WERI-Rb-1 (cell line): ENCODE data around the gene VAMP8.
"Not testable (repeated sequence)": the region's sequence is repeated elsewhere in the genome, so short reads cannot be mapped to it uniquely, and the experiment has no call there.

Source experiments
- DNase-seq: peaks from one replicate; pipeline ENCODE4 v3.0.0-alpha.2; 2020
- H3K27ac ChIP-seq: fragments of 250-450 bp; sonication (Bioruptor Pico); 2 replicates; pipeline ENCODE4 v1.5.1; 2020; ENCODE audit warnings: mild to moderate bottlenecking, moderate library complexity
- H3K27me3 ChIP-seq: fragments of 250-450 bp; sonication (Bioruptor Pico); 2 replicates; pipeline ENCODE4 v1.5.1; 2021; ENCODE audit warnings: mild to moderate bottlenecking, low read depth, moderate library complexity; ENCODE audit not compliant: insufficient read depth, severe bottlenecking
- H3K36me3 ChIP-seq: fragments of 250-450 bp; sonication (Bioruptor Pico); 2 replicates; pipeline ENCODE4 v1.5.1; 2020; ENCODE audit warnings: mild to moderate bottlenecking, moderate library complexity
- H3K4me3 ChIP-seq: 2 replicates; pipeline ENCODE4 v1.5.1; 2011; ENCODE audit warnings: low read depth, mild to moderate bottlenecking, control low read depth, low read length
- H3K9me3 ChIP-seq: fragments of 250-450 bp; sonication (Bioruptor Pico); 2 replicates; pipeline ENCODE4 v1.5.1; 2021; ENCODE audit warnings: mild to moderate bottlenecking, moderate library complexity; ENCODE audit not compliant: severe bottlenecking
- CTCF ChIP-seq: IDR thresholded peaks from 2 replicates; pipeline ENCODE4 v1.5.1; 2011; ENCODE audit warnings: low read depth, mild to moderate bottlenecking, control low read depth, inconsistent platforms, low read length

Gene VAMP8

DNA sequence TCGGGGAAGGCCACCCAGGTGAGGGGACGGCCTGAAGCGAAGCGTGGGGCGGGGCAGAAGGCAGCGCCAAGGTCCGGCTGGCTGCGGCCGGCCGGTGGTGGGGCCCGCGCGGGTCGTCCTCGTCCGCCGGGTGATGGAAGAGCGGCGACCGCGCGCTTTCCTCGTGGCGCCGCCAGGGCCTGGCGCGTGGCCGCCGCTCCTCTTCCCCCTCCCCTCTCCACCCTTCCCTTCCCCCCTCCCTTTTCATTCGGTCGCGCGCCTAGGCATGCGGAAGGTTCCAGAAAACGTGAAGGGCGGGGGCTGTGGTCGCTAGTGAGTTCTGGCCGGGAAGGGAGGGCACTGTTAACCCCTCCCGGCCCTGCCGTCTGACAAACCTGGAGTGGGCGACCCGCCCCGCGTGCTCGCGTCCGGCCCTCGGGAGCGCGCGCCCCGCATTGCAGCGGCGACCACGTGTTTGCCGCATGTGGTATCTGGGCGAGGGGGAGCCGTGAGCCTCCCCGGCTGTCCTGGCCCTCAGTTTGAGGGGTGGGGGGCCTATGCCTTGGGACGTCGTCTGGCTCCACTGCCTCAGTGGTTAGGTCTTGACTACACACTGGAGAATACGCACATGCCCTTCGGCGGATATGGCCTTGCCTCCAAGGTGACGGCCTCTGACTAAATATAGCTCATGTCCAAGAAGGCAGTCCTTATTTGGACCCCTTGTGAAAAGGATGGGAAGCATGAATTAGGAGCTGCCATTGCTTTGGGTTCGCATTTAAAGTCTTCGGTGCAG, 37.8 kb upstream of the VAMP8 start:
- DNase-seq: peak; percentile 61
- Histone ChIP-seq H3K4me3 (peak overlapping the region; percentile 85), H3K36me3 (peaks cover 58% of the 10 kb centered on the region)

DNA sequence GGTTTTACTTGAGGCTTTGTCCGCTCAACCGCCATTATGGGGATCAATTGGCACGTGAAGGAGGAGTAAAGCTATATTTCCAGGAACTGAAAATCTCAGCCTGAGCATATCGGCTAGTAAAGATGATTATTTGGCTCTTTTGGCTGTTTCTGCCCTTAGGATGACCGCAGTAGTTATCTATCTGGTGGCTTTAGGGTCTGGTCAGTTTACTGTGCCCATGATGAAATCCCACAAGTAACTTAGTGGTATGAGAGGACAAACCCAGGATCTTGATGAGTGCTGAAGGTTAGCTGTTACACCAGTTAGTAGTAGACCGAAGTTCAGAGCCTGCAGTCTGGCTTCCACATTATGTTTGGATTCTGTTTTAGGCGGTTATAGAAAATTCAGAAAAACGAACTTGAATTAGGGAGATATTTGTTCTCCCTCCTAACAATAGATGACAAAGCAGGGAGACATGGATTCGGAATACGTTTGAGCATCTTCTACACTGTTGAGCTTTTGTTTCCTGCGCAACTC, 37.2 kb upstream of the VAMP8 start:
- no peak for DNase-seq
- no peaks in the 10 kb centered on the region for H3K9me3 ChIP-seq
- no peak for TF ChIP-seq CTCF
- H3K27me3 ChIP-seq: no peaks in the 10 kb centered on the region
- peaks cover 65% of the 10 kb centered on the region for H3K36me3 ChIP-seq
- peak overlapping the region; percentile 99 for H3K27ac ChIP-seq
- H3K4me3 ChIP-seq: peak overlapping the region; percentile 85

More for the DNA sequence above, 37.8 kb upstream of the VAMP8 start:
- peak overlapping the region; percentile 99 for H3K27ac ChIP-seq
- no peaks in the 10 kb centered on the region for H3K27me3 ChIP-seq
- TF ChIP-seq CTCF: no peak
- H3K9me3 ChIP-seq: no peaks in the 10 kb centered on the region

- H3K27ac ChIP-seq: no peak overlapping the region
- no peaks in the 10 kb centered on the region for H3K27me3 ChIP-seq
- no peaks in the 10 kb centered on the region for H3K9me3 ChIP-seq
- TF ChIP-seq CTCF: no peak
- DNase-seq: no peak
- peaks cover 75% of the 10 kb centered on the region for H3K36me3 ChIP-seq
- peak overlapping the region; percentile 85 for H3K4me3 ChIP-seq
These were observed 36.1 kb upstream of the VAMP8 start for GRCh38 chr2:85541262-85541661.

DNA sequence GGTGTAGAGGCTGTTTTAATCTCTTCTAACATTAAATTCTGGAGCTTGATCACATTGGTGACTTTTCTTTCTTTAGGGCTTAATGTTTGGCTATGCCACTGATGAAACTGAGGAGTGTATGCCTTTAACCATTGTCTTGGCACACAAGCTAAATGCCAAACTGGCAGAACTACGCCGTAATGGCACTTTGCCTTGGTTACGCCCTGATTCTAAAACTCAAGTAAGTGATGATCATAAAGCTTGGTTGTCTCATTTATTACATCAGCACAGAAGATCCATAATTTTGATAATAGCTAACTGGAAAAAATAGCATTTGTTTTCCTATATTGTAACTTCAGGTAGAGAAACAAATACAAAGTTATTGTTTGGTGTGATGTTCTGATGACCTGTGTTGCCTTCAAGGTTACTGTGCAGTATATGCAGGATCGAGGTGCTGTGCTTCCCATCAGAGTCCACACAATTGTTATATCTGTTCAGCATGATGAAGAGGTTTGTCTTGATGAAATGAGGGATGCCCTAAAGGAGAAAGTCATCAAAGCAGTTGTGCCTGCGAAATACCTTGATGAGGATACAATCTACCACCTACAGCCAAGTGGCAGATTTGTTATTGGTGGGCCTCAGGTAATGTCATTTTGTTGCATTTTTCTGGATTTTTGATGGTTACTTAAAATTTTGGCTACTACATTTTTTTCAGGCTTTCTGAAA, 35.5 kb upstream of the VAMP8 start:
- no peak for DNase-seq
- no peaks in the 10 kb centered on the region for H3K9me3 ChIP-seq
- no peak overlapping the region for H3K27ac ChIP-seq
- H3K4me3 ChIP-seq: peak overlapping the region; percentile 85
- H3K36me3 ChIP-seq: peaks cover 80% of the 10 kb centered on the region
- H3K27me3 ChIP-seq: no peaks in the 10 kb centered on the region
- no peak for TF ChIP-seq CTCF

DNA sequence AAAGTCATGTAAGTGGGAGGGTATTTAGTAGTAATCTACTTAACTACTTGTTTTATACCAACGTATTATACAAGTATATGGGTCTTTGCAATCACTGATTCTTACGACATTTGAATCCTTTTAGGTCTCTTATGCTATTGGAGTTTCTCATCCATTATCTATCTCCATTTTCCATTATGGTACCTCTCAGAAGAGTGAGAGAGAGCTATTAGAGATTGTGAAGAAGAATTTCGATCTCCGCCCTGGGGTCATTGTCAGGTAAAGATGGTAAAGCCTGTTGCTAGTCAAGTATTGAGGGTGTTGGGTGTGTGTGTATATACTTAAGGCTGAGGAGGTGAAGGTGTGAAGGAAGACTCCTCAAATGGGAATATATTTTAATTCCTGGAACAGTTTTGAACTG, 34.6 kb upstream of the VAMP8 start:
- Histone ChIP-seq H3K9me3 (no peaks in the 10 kb centered on the region), H3K4me3 (peak overlapping the region; percentile 5; the same call in 1 of the 2 replicates), H3K36me3 (peaks cover 87% of the 10 kb centered on the region), H3K27ac (peak overlapping the region; percentile 25; the same call in 1 of the 2 replicates), H3K27me3 (no peaks in the 10 kb centered on the region)
- DNase-seq: no peak
- TF ChIP-seq CTCF: no peak

- H3K27ac ChIP-seq, H3K27me3 ChIP-seq, DNase-seq, H3K9me3 ChIP-seq, H3K4me3 ChIP-seq: not testable (repeated sequence)
- H3K36me3 ChIP-seq: peaks cover 85% of the 10 kb centered on the region
These were observed 33.1 kb upstream of the VAMP8 start for GRCh38 chr2:85544254-85544691.

GRCh38 chr2:85544915-85545779, 32.2 kb upstream of the VAMP8 start:
- H3K9me3 ChIP-seq, H3K27ac ChIP-seq, DNase-seq, H3K27me3 ChIP-seq, H3K4me3 ChIP-seq: not testable (repeated sequence)
- peaks cover 79% of the 10 kb centered on the region for H3K36me3 ChIP-seq
